Kidney (tissue), 14 donors: ENCODE measurements around the gene ZNF512. TPM values are rescaled to one million over a fixed set of nuclear protein-coding genes. Genes with fewer than 3 reads are reported as not detected.
"Not testable (repeated sequence)": the region's sequence is repeated elsewhere in the genome, so short reads cannot be mapped to it uniquely, and the experiment has no call there.

Source experiments
- DNase-seq, 5 donors: peaks; one replicate each; pipeline ENCODE4 v3.0.0-alpha.2; 2013 to 2020
- FAIRE-seq: peaks from 2 replicates; lab custom pipeline; 2012; peaks lifted over from hg19 to GRCh38; lab: Jason Lieb, UNC
- H3K27ac ChIP-seq, 2 donors: one replicate each; pipeline ENCODE4 v1.7.0; 2013; ENCODE audit warnings: low read depth in 2 of 2, low read length in 2 of 2, inconsistent platforms in 1 of 2
- H3K27me3 ChIP-seq: one replicate; pipeline ENCODE4 v1.7.1; 2013; ENCODE audit warnings: low read length, inconsistent platforms; ENCODE audit not compliant: control insufficient read depth, insufficient read depth
- H3K36me3 ChIP-seq, 3 donors: one replicate each; pipeline versions ENCODE4 v1.7.0 to v1.7.1; 2013; ENCODE audit warnings: low read length in 3 of 3, control low read depth in 1 of 3, inconsistent platforms in 1 of 3; ENCODE audit not compliant: insufficient read depth in 3 of 3, control insufficient read depth in 2 of 3
- H3K4me1 ChIP-seq, 3 donors: one replicate each; pipeline versions ENCODE4 v1.7.0 to v1.7.1; 2013; ENCODE audit warnings: low read length in 3 of 3, inconsistent platforms in 1 of 3, low read depth in 1 of 3; ENCODE audit not compliant: control insufficient read depth in 2 of 3, insufficient read depth in 2 of 3
- H3K4me3 ChIP-seq, 3 donors: one replicate each; pipeline versions ENCODE4 v1.7.0 to v1.8.1; 2013; ENCODE audit warnings: low read length in 3 of 3, control low read depth in 1 of 3, inconsistent platforms in 1 of 3
- H3K9ac ChIP-seq, 3 donors: one replicate each; pipeline versions ENCODE4 v1.7.0 to v1.7.1; 2013; ENCODE audit warnings: low read length in 3 of 3, control low read depth in 1 of 3, inconsistent platforms in 1 of 3
- H3K9me3 ChIP-seq, 3 donors: one replicate each; pipeline versions ENCODE4 v1.7.0 to v1.7.1; 2013; ENCODE audit warnings: low read length in 3 of 3, control low read depth in 1 of 3, inconsistent platforms in 1 of 3; ENCODE audit not compliant: control insufficient read depth in 2 of 3, insufficient read depth in 1 of 3
- intact Hi-C: fragments of 100-400 bp; cut with DNase I; formaldehyde crosslinking; loops from one replicate; pipeline ENCODE4 v1.11.1; 2022
- polyA plus RNA-seq: library from polyadenylated mRNA; stranded (reverse); fragments of 350-450 nt; fragmentation: Illumina TruSeq; extraction: RNeasy Lipid Tissue Mini Kit (QIAGEN cat#74804); gene quantifications from one replicate; pipeline ENCODE4 v1.2.3, GENCODE V29; 2014; ENCODE audit warnings: low read depth, low replicate concordance; ENCODE audit not compliant: insufficient read depth
- total RNA-seq: library from RNA; stranded (reverse); fragmentation: NEBNext Ultra II Directional; extraction: Animal tissue kit (Norgen Biotek cat#: 25700); gene quantifications from one replicate; pipeline ENCODE4 v1.2.1, GENCODE V29; 2021
- TF ChIP-seq, protein P1 (sequence below): IDR thresholded peaks from 3 replicates; pipeline ENCODE4 v1.5.1; 2012; ENCODE audit warnings: mild to moderate bottlenecking, moderate library complexity, borderline replicate concordance; ENCODE audit not compliant: insufficient read depth; ENCODE audit errors: extremely low read depth
- donor health status: control.
- donor health status: control.
- donor health status: control.
- donor health status: control.
- donor health status: control.
- donor health status: DM: yes; HTN: yes; CAD: no.
- donor health status: Normal renal cell carcinoma (clear cell type).

The ZNF512 gene
- total and polyA plus RNA-seq, 2 donors from 2014 or later = 15.1 to 40.6 TPM

- no peak overlapping the region for H3K27ac ChIP-seq
- H3K9me3 ChIP-seq = no peaks in the 10 kb centered on the region
- intact Hi-C loops = no loop called here
- DNase-seq (no peak), FAIRE-seq (no peak)
- H3K36me3 ChIP-seq = no peaks in the 10 kb centered on the region
- H3K4me1 ChIP-seq = no peaks in the 10 kb centered on the region
- H3K9ac ChIP-seq = no peak overlapping the region
- H3K27me3 ChIP-seq = no peaks in the 10 kb centered on the region
- H3K4me3 ChIP-seq = no peak overlapping the region
- TF ChIP-seq, protein P1, sequence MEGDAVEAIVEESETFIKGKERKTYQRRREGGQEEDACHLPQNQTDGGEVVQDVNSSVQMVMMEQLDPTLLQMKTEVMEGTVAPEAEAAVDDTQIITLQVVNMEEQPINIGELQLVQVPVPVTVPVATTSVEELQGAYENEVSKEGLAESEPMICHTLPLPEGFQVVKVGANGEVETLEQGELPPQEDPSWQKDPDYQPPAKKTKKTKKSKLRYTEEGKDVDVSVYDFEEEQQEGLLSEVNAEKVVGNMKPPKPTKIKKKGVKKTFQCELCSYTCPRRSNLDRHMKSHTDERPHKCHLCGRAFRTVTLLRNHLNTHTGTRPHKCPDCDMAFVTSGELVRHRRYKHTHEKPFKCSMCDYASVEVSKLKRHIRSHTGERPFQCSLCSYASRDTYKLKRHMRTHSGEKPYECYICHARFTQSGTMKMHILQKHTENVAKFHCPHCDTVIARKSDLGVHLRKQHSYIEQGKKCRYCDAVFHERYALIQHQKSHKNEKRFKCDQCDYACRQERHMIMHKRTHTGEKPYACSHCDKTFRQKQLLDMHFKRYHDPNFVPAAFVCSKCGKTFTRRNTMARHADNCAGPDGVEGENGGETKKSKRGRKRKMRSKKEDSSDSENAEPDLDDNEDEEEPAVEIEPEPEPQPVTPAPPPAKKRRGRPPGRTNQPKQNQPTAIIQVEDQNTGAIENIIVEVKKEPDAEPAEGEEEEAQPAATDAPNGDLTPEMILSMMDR = no peak
These were observed 31.3 kb upstream of the ZNF512 start for GRCh38 chr2:27551514-27551913.

DNA sequence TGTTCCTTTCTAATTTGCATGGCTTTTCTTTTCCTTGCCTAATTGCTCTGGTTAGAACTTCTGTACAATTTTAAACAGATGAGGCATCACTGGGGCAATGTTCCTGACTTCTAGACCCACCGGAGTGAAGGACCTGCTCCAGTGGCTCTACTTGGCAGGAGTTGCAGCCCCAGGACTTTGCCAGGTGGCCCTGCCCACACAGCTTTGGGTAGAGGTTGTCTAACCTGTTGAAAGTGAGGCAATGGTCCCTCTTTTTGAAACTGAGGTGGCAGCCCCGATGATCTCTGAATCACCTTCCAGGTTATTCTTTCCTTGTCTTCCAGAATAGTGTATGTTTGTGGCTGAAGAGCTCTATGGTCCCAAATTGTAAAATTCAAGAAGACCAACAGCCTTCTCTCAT lies 29.9 kb upstream of the ZNF512 start:
- no peak for FAIRE-seq
- H3K9ac ChIP-seq = no peak overlapping the region
- no peak for DNase-seq
- H3K9me3 ChIP-seq = no peaks in the 10 kb centered on the region
- H3K4me1 ChIP-seq = no peaks in the 10 kb centered on the region
- no peak overlapping the region for H3K4me3 ChIP-seq
- H3K36me3 ChIP-seq = no peaks in the 10 kb centered on the region
- TF ChIP-seq, protein P1 = no peak
- intact Hi-C loops = no loop called here
- no peaks in the 10 kb centered on the region for H3K27me3 ChIP-seq
- H3K27ac ChIP-seq = no peak overlapping the region

- H3K9me3 ChIP-seq, H3K27ac ChIP-seq, H3K9ac ChIP-seq, H3K4me1 ChIP-seq, H3K4me3 ChIP-seq, H3K27me3 ChIP-seq, DNase-seq, intact Hi-C loops, H3K36me3 ChIP-seq, FAIRE-seq: not testable (repeated sequence)
These were observed 28.4 kb upstream of the ZNF512 start for GRCh38 chr2:27554451-27554850.

DNA sequence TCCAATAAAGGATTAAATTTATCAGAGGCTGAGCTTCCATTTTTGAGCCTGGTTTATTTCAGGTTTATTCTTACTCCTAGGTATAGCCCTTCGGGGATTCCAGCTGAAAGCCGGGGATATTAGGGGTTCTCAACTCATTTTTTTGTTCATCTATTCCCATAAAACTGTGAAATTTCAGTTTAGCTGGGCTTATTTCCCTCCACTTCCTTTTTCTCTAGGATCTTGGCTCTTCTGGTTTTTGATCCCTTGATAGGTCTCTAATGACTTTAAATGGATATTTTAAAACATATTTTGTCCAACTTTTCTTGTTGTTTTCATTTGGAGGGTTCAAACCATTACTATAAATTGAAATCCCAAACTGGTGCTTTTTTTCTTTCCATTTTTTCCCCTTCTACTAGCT lies 23.6 kb upstream of the ZNF512 start:
- Histone ChIP-seq H3K27me3 (no peaks in the 10 kb centered on the region), H3K9ac (no peak overlapping the region), H3K4me3 (no peak overlapping the region), H3K4me1 (no peaks in the 10 kb centered on the region), H3K9me3 (no peaks in the 10 kb centered on the region), H3K27ac (no peak overlapping the region), H3K36me3 (no peaks in the 10 kb centered on the region)
- FAIRE-seq (no peak), DNase-seq (no peak)
- TF ChIP-seq, protein P1 = no peak
- intact Hi-C loops = no loop called here
